HG03095 (cell line): ENCODE data around the gene ITGA4.
"Not testable (repeated sequence)": the region's sequence is repeated elsewhere in the genome, so short reads cannot be mapped to it uniquely, and the experiment has no call there.

Experiments
- ATAC-seq: cut with Tn5 transposase; IDR thresholded peaks from one replicate; pipeline ENCODE4 v1.9.1; 2021; ENCODE audit warnings: moderate library complexity; ENCODE audit not compliant: unreplicated experiment

Gene ITGA4

DNA sequence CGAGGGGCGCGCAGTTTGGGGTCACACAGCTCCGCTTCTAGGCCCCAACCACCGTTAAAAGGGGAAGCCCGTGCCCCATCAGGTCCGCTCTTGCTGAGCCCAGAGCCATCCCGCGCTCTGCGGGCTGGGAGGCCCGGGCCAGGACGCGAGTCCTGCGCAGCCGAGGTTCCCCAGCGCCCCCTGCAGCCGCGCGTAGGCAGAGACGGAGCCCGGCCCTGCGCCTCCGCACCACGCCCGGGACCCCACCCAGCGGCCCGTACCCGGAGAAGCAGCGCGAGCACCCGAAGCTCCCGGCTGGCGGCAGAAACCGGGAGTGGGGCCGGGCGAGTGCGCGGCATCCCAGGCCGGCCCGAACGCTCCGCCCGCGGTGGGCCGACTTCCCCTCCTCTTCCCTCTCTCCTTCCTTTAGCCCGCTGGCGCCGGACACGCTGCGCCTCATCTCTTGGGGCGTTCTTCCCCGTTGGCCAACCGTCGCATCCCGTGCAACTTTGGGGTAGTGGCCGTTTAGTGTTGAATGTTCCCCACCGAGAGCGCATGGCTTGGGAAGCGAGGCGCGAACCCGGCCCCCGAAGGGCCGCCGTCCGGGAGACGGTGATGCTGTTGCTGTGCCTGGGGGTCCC lies at the start of gene ITGA4:
Gene ITGA4, plus strand, starts transcription at position 266 of the 620 bp plus-strand sequence. Its CDS starts 269 bp downstream, at position 535.
- peak; percentile 68 for ATAC-seq

DNA sequence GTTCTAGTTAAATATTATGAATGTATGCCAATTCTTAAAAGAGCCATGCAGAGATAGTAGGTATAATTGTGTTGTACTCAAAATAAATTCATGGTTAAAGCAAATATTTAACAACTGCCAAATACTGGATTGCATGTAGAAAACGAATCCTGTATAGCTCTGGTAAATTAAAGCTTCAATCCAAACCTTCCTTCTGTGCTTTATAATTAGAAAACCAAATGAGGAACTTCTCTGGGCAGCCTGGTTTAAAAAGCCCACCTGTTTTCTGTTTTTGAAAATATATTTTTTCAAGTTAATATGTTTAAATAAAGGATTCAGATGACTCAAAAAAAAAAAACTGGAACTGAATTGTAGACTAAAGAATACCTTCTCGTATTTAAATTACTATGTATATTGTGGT lies 48.3 kb upstream of the ITGA4 start:
- no peak for ATAC-seq

DNA sequence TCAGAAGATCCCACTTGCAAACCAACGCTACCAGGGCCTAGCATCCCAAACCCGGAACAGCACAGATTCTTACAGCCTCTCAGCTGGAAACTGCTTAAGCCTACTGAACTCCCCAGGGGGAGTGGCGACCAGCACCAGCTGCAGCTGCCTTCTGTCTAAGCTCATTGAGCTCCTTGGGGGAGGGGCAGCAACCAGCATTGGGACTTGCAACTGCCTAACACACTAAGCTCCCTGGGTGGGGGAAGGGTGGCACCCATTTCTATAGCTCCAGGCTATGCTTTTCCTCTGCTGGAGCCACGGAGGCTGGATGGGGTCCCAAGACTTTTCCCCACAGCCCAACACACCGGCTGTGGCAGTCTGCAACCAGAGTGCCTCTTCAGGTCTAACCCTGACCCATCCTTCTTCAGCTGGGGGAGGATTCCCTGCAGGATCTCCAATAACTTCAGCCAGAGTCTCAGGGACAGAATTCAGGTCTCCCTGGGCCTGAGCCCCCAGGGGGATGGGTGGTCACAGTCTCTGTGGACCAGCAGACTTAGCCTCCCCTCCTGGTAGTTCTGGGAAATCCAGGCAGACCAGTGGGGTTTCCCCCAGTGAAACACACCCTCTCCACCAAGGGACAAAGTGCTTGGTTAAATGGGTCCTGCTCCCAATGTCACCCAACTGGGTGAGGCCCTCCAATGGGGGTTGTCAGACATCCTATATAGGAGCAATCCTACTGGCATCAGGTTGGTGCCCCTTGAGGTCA lies 45.9 kb upstream of the ITGA4 start:
- ATAC-seq = peak; percentile 93

DNA sequence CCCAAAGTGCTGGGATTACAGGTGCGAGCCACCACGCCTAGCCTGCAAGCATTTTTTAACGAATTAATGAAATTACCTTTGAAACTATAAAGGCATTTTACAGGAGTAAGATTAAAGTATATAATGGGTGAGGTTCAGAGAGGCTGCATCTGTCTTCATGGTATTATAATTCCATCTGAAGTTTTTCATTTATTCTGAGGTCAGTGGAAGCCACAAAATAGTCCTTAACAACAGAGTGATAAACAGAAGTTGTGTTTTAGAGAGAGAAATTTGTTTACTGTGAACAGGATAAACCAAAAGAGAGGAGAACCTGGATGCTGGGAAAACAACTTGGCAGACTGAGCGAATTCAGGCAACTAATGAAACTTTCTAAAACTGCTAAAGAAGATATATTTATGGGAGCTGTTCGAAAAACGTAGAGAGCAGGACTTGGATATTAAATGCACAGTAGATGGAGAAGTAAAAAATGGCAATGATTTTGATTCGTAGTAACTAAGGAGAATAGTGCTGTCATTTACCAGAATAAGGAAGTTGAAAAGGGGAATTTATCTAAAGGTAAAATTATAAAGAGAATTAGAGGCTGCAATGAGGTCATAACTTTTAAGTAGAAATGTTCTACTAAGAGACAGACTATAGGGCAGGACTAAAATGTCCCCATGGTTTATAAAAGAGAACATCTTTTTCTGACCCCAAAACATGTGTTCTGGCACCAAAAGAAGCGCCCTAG lies 37.9 kb upstream of the ITGA4 start:
- no peak for ATAC-seq

DNA sequence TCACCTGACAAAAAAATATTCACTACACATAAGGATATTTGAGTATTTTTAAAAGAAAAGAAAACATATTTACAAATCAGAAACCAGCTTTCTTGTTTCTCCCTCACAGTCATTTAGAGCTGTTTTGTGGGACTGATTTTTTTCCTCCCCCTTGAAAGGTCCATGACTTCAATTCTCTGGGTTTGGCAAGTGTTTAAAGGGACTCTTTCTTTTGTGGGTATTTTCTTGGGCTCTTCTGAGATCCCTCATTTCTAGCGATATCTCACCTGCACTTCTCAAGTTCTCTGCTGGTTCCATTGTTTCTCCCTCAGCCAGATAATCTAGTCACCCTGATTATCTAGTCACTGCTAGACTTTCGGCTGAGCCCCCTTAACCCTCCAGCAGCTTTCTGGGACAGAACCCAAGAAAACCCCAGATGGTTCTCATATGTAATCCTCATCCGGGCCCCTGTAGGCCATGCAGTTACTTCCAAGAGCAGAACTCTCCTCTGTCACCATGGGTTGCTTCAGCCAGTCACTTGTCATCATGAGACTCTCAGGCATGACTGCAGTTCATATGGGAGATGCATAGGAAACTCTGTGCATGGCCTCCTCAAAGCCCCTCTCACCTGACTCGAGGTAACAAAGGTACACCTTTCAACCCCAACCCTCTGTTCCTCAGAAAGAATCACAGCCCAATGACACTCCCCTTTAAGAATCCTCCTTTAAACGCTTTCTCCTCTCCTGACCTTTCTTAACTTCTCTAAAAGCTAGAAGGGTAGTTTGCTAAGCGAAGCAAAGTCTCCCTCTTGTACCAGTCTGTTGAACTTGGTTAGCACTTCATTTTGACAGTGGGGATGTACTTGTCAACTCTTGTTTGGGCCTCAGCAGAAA lies 36.7 kb upstream of the ITGA4 start:
- no peak for ATAC-seq

DNA sequence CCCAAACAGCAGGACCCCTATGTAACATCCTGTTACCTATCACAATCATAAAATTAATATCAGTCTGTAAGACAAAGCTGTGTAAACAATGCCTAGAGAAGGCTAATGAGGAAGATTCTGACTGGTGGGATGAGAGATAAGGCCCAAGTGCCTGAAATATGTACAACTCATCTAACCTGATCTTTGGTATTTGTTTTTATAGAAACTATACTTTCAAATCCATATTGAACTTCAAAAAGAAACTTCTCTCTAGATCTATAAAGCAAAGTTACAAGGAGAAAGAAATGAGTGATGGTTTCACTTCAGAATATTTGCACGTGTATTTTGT lies 36.1 kb upstream of the ITGA4 start:
- ATAC-seq = no peak

DNA sequence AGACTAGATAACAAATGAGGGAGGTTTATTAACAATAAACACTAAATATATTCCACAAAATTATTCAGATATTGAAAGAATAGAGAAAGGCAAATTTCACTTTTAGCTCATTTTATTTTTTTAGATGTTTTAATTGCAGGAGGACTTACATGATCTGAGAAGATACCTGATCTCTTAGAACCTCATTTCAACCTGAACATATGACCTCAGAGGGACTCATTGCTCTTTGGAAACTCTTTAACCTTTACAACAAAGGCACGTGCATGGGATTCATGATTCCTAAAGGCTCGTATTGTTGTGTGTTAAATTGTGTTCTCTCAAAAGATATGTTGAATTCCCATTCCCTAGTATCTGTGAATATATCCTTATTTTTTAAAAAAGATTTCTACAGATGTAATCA lies 35.7 kb upstream of the ITGA4 start:
- ATAC-seq = no peak

DNA sequence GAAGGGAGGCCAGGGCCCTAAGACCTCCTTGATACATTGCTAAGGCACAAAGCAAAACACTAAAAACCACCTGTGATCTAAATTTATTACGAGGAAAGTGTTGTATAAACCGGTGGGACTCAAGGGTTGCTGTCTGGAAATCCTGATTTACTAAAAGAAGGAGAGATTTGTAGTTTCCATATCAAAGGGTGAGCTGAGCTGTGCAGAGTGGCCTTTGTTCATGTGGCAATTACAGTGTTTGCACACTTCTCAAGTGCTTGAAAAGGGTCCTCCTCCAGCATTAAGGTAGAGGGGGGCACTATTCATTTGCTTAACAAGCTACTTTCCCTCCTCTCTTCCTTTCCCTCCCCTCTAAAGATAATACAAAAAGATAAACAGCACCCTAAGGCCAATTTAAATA lies 30.5 kb upstream of the ITGA4 start:
- ATAC-seq = no peak

DNA sequence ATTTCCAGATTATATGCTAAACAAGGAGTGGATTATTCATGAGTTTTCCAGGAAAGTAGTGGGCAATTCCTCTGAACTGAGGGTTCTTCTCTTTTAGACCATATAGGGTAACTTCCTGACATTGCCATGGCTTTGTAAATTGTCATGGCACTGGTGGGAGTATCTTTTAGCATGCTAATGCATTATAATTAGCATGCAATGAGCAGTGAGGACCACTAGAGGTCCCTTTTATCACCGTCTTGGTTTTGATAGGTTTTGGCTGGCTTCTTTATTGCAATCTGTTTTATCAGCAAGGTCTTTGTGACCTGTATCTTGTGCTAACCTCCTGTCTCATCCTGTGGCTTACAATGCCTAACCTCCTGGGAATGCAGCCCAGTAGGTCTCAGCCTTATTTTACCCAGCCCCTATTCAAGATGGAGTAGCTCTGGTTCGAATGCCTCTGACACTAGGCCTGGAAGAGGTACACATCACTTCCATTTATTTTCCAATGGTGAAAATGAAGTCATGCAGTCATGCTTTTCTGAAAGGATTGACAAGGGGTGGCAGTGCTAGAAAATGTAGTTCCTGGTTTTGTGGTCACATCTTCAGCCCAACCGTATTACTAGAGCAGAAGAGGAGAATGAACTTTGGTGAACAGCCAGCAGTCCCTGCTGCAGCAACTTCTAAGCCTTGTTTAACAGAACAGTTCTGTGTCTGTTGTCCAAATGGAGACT lies 26.6 kb upstream of the ITGA4 start:
- ATAC-seq = no peak

DNA sequence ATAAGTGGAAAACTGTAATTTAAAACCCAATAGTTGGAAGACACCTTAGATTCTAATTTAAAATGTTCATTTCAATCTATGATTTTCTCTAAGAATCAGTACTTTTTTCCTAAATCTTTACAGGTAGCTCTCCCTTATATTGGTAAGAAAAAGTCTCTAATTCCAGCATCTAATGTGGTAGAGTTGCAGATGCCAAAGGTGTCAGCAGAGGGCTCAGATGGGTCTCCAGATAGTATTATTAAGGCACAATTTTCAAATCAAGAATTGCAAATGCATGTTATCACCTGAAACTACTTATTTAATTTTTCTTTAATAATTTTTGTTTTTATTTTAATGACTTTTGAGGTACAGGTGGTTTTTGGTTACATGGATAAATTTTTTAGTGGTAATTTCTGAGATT lies 25.5 kb upstream of the ITGA4 start:
- ATAC-seq = no peak

DNA sequence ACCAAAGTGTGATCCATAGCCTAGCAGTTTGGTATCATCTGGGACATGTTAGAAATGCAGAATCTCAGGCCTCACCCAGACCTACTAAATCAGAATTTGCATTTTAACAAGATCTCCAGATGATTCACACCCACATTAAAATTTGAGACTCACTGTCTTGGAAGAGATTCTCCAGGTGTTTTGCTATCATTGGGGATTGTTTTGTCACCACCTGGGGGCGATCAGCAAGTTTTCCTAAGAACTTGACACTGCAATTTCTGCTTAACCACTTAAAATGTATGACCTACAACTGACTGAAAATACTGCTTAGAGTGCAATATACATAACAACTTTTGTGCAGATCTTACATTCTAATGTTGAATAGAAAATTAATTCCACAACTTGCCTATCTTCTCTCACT lies 18.9 kb upstream of the ITGA4 start:
- ATAC-seq = no peak

DNA sequence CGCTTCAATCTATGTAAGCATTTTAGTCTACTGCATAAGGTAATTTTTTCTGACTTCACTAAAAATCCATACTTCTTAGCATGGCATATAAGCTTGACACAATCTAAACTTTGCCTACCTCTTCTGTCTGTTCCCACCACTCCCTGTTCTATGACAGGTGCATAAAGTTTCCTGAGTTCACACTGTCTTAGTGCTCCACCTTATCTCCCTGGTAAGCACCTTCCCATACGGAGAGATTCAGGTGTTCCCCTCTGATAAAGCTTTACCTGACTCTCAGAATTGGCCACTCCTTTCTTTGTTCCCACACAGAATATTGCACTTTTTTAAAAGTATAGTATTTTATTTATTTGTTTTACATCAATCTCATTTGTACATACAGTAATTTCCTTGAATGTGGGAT lies 16.8 kb upstream of the ITGA4 start:
- ATAC-seq = no peak

DNA sequence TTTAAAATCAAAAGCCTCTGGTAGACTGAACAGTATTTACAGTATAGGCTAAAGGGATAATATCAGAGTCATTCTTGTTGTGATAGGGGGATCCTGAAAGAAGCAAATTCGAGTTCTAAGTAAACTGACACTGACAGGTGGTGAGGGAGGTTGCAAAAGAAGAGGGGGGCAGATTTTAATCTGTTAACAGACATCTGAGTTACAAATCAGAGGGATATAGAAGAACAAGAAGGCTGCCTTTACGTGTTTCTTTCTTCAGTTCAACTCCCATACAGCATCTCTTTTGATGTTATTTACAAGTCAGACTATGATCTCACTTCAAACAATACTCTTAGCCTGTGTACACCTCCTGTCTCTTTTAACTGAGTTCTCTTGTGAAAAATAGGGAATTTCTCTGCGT lies 16.3 kb upstream of the ITGA4 start:
- ATAC-seq = no peak

DNA sequence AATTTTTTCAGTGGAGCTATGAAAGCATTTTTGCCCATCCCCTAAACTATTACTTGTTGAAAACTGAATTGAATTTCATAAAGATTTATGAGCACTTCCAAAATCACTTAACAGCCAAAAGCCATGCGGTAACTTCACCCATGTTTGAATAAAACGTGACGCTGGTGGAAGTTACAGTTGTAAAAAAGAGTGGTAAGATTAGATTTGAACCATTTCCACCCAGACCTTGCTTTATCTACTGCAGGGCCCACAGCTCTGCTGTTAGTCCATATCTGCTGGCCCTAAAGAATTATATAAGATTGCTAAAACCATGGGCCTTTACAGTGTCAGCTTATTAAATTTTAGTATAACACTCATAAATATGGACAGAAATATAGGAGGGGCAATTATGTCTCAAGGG lies 15.5 kb upstream of the ITGA4 start:
- ATAC-seq = no peak

DNA sequence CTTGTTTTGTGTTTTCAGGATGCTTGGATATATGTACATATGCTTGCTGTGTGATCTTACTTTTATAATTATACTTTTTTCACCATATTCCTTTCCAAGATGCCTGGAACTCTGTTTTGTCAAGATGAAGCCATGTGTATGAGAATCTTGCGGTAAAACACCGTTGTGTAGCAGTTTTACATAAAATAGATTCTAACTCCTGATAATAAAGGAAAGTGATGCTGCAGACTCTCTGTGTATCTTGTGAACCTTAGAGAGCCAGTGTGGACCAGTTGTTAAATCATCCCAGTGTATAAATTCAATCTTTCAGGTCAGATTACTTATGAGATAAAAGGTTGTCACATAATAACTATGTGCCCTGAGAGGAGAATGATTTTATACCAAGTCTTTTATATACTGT lies 12.5 kb upstream of the ITGA4 start:
- no peak for ATAC-seq

DNA sequence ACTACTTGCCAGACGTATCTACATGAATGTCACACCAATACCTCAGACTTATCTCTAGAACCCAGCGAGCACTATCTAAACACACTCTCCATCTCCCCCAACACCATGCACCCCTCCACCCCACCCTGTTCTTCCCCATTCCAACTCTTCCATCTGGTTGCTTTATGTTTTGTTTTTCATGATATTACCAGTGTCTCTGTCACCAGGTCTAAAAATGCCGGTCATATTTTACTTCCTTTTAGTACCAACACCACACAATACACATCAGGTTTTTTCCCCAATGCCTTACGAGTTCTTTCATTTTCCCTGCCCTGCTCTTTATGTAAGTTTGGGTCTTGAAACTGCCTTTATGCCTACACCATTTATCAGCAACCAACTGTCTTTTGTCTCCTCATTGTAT lies 10.2 kb upstream of the ITGA4 start:
- ATAC-seq = peak; percentile 70

DNA sequence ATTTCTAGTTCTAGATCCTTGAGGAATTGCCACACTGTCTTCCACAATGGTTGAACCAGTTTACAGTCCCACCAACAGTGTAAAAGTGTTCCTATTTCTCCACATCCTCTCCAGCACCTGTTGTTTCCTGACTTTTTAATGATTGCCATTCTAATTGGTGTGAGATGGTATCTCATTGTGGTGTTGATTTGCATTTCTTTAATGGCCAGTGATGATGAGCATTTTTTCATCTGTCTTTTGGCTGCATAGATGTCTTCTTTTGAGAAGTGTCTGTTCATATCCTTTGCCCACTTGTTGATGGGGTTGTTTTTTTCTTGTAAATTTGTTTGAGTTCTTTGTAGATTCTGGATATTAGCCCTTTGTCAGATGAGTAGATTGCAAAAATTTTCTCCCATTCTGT lies 7.9 kb upstream of the ITGA4 start:
- ATAC-seq = not testable (repeated sequence)

DNA sequence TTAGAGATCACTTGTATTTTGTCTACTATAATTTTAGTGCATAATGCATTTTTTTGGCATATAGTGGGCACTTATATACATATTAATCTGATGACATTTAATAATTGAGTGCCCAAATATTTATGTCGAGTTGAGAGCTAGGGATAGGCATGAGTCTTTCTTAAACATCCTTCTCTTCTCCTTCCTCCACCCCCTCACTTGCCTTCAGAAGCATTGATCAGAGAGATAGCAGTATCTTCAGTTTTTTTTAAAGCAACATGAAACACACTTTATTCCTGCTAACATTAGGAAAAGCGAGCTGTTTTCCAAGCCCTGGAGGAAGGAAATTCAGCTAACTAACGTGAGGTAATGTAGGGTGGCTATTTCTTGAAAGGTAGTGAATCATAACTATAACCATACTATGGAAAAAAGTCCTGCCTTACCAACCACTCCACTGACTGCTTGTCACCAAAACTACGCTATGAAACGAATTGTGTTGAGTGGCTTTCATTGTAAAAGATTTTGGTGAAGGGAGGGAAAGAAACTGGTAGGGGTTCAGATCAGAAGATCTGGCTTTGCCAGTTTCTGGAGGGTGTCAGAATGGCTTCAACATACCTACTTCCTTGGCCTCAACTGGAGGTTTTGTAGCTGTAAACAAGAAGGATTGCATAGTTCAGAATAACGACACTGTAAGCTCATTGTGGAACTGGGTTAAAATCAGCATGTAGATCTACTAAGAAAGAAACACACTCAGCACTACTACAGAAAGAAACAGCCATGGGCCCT lies 2.3 kb upstream of the ITGA4 start:
- no peak for ATAC-seq

DNA sequence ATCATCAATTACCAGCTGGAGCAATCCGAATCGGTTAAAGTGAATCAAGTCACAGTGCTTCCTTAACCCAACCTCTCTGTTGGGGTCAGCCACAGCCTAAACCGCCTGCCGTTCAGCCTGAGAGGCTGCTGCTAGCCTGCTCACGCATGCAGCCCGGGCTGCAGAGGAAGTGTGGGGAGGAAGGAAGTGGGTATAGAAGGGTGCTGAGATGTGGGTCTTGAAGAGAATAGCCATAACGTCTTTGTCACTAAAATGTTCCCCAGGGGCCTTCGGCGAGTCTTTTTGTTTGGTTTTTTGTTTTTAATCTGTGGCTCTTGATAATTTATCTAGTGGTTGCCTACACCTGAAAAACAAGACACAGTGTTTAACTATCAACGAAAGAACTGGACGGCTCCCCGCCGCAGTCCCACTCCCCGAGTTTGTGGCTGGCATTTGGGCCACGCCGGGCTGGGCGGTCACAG lies 496 bp upstream of the ITGA4 start:
- ATAC-seq = peak; percentile 58
